Measurements from ENCODE around the gene TTC27.
"Not testable (repeated sequence)": the region's sequence is repeated elsewhere in the genome, so short reads cannot be mapped to it uniquely, and the experiment has no call there.

TTC27 gene

DNA sequence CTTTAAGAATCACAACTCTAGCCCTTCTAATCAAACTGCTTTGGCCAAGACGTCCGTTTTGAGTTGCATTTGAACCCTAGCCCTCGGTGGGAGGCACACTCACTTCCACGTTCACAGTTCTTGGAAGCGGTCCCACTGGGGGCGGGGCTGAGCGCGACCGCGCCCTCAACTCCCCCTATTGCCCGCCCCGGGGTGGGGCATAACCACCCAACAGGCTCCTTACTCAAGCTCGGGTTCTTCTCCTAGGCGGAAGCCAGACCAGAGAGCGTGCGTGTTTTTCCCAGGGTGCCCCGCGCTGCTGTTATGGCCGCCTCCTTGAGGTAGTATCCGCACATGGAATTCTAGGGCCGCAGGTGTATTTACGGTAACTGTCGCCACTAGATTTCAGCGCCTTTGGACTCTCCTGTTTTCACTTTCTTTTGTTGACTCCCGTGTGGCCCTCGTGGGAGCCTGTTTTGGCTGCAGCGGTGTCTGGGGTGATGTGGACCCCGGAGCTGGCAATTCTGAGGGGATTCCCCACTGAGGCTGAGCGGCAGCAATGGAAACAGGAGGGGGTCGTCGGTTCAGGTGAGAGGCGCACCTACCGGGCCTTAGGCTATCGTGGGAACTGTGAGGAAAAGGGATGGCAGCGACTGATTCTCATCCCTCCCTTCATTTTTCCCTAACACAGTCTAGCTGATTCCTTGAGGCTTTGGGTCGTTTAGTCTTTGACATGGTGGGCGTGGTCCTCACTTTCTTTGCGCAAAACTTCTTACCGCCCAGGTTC lies at the start of gene TTC27:
Gene TTC27 (plus strand): TSS at position 237 of the 766 bp plus-strand sequence. CDS start 243 bp downstream, at position 480.
- DNase-seq (ENCODE audit: low spot score): peak; percentile 71

GRCh38 chr2:32591669-32592463 lies 36.0 kb upstream of the TTC27 start:
- DNase-seq (ENCODE audit: low spot score): no peak

DNA sequence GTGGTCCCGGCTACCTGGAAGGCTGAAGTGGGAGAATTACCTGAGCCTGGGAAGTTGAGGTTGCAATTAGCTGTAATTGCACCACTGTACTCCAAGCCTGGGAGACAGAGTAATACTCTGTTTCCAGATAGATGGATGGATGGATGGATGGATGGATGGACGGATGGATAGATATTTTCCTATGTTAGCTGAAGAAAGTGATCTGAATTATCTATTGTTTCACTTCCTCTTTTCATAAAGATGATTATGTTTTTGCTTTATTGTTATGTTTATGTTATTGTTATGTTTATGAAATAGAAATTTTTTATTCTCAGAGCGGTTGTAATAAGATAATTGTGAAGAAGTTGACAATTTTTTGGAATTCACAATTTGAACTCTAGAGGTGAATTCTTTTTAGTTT lies 33.3 kb upstream of the TTC27 start:
- no peak for DNase-seq (ENCODE audit: low spot score)

DNA sequence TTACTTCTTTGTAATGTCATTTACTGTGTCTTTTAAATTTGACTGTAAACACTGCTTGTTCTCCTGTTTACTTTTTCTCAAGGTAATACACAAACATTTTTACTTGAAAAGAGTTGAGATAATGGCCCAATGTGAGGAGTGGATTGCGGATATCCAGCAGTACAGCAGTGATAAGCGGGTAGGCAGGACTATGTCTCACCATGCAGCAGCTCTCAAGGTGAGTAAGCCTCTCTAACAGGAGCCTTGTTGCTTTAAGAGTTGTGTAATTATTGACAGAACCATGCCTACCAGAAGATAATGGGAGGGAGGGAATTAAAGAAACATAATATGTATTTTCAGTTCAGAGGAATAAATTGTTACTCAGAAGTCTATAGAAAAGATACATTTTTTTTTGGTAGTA lies 16.5 kb upstream of the TTC27 start:
- no peak for DNase-seq (ENCODE audit: low spot score)

GRCh38 chr2:32611771-32612170 lies 16.1 kb upstream of the TTC27 start:
- DNase-seq (ENCODE audit: low spot score): no peak

DNA sequence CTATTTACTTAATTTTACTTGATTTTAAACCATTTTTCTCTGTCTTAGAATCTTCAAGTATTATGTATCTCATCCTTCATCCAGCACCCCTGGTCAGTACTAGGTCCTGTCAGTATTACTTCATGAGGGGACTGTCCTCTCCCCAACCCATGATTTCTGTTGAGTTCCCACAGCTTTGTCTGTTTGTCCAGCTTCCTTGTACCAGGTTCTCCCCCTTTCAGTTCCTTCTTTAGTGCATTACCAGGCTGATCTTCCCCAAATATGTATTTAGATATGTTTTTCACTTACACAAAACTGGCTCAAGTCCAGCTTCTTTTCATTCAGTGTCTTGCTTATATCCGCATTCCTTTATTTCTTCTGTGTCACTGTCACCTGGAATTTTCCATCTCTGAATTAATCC lies 13.8 kb upstream of the TTC27 start:
- DNase-seq (ENCODE audit: low spot score): no peak

DNA sequence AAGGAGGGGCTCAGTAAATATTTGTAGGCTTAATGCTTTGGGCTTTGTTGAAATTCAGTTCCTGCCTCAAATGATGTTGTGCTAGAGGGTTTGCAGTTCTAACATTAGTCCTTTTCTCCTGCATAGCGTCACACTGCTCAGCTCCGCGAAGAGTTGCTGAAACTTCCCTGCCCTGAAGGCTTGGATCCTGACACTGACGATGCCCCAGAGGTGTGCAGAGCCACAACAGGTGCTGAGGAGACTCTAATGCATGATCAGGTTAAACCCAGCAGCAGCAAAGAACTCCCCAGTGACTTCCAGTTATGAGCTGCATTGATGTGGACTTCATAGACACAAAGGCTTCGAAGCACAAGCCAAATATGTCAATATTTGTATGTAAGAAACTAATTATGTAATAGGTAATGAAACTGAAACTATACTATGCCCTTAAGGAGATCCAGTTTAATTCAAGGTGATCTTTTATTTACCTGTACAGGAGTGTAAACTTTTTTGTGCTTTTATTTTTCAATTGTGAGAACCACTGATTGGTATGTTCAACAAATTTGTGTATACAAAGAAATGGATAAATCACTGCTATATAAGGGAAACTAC lies 10.2 kb upstream of the TTC27 start:
- no peak for DNase-seq (ENCODE audit: low spot score)

DNA sequence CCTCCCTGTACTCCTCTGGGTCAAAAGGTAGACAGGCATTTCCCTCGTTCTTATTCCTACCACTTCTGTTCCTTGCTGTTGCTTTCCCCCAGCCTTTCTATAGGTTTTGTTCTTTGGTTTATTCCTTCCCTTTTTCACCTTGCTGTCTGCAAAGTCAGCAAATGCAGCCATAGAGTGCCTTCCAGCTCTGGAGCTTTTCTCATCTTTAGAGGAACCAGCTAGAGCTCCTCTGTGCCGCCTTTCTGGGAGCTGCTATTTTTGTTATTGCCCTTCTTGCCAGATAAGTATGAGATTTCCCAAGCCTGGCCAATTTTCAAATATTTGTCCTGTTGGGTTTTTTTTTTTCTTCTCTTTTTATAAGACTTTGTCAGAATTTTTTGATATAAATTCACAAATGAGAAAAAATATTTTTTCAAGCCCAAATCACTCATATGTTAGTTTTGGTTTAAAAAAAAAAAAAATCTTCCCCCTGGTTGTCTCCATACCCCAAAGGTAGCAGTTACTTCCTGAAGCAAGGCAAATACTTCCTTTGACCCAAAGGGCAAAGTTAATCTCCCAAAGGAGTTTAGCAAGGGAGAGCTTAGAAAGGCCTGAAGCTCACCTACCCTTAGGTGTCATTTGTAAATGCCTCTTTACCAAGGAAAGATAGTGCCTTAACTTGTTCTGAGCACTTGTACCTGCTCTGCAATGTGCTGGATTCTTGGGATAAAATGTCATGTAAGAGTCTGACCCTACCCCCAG lies 5.1 kb upstream of the TTC27 start:
- DNase-seq (ENCODE audit: low spot score): no peak

DNA sequence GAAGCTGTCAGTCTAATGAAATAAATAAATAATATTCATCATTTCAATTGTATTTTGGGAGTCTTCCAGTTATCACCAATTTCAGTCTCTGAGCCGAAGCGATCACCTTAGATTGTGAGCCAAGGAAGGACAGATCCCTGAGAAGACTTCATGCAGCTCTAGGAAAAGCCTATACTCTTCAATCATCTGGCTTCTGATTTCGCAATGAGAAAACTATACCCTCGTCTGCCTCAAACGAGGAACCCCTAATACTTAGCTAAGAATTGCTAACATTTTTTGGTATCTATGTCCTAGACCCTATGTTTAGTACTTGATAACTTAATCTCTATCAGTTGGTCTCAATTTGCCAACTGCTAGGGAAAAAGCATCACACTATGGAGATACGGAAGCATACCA lies 4.5 kb upstream of the TTC27 start:
- no peak for DNase-seq (ENCODE audit: low spot score)

GRCh38 chr2:32624812-32625211 lies 3.0 kb upstream of the TTC27 start:
- no peak for DNase-seq (ENCODE audit: low spot score)

GRCh38 chr2:32626639-32627221 lies 1.1 kb upstream of the TTC27 start:
- no peak for DNase-seq (ENCODE audit: low spot score)

DNA sequence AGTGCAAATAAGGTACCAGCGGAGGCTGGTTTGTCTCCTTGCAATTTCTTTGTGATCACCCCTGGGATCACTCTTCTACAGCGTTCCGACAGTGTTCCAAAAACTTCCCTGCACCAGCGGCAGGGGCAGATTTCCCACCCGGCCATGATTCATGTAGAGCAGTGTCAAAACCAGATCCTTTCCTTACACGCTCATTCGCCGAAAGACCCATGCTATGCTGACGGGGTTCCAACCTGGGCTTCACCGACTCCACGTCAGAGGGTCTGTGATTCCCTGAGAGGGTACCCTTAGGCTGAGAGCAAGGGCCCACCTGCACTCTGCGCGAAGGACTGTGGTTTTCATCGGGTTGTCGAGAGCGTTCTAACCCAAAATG lies 423 bp upstream of the TTC27 start:
- DNase-seq (ENCODE audit: low spot score): no peak

DNA sequence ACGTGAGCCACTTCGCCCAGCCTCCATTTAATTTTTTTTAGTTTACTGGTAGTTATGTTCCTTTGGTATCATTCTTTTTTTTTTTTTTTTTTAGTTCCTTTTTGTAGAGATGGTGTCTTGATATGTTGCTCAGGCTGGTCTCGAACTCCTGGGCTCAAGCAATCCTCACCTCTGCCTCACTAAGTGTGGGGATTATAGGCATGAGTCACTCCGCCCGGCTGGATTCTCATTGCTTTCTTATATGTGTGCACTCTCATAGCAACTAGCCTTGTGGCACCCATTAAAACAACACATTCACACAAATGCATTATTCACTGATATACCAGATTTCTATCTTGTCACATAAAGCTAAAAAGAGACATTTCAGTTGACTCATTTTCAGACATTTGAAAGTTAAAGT lies 4.2 kb downstream of the TTC27 start:
- DNase-seq (ENCODE audit: low spot score): no peak

GRCh38 chr2:32633040-32633439 lies 5.2 kb downstream of the TTC27 start:
- DNase-seq (ENCODE audit: low spot score): no peak

GRCh38 chr2:32638548-32638947 lies 10.7 kb downstream of the TTC27 start:
- not testable (repeated sequence) for DNase-seq (ENCODE audit: low spot score)

GRCh38 chr2:32641180-32641579 lies 13.3 kb downstream of the TTC27 start:
- no peak for DNase-seq (ENCODE audit: low spot score)

DNA sequence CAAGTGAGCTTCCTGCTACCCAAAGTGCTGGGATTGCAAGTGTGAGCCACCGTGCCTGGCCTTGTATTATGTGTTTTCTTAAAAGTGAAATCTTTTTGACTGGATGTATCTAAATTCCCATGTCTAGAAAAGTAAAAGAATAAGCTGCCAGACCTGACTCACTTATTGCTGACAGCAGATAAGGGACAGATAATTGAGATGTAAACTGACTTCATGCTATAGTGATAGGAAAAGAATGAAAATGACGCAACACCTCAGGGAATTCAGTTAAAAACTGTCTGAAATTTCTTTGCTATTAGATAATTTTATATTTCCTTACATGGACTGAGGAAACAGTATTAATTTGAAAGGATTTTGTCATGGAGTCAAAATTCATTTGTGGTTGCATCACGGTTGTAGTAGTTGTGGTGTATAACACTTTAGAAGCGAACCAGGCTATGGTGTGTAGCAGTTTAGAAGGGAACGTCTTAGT lies 19.4 kb downstream of the TTC27 start:
- no peak for DNase-seq (ENCODE audit: low spot score)

GRCh38 chr2:32652555-32653209 lies 24.8 kb downstream of the TTC27 start:
- DNase-seq (ENCODE audit: low spot score): no peak

GRCh38 chr2:32656069-32656468 lies 28.2 kb downstream of the TTC27 start:
- DNase-seq (ENCODE audit: low spot score): no peak

GRCh38 chr2:32663864-32664263 lies 36.0 kb downstream of the TTC27 start:
- DNase-seq (ENCODE audit: low spot score): no peak

DNA sequence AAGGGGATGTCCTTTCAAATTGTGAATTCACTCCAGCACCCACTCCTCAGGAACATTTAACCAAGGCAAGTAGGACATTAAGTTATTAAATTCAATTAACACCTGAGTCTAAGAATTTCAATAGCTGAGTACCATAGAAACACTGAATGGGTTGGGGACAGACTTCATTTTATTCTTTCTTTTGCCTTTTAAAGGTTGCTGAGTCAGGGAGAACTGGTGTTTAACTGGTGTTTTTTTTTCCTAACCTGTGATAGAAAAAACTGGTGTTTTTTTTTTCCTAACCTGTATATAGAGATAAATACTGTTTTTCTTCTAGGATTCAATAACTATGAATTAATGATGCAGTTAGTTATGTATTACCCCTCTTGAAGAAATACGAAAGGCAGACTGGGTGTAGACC lies 38.9 kb downstream of the TTC27 start:
- DNase-seq (ENCODE audit: low spot score): no peak
